Adipocyte (in vitro differentiated cells): ENCODE data around the gene SERTM1.

ENCODE experiments used
- DNase-seq: peaks from one replicate; pipeline ENCODE4 v3.0.0-alpha.2; 2015; ENCODE audit warnings: low read depth
- H3K27me3 ChIP-seq: replicated peaks from 2 replicates; pipeline ENCODE4 v1.7.0; 2013; ENCODE audit warnings: mild to moderate bottlenecking, low read length, moderate library complexity; ENCODE audit not compliant: control insufficient read depth, insufficient read depth
- H3K36me3 ChIP-seq: 2 replicates; pipeline ENCODE4 v1.7.0; 2013; ENCODE audit warnings: low read length, mild to moderate bottlenecking, moderate library complexity; ENCODE audit not compliant: control insufficient read depth, insufficient read depth, severe bottlenecking
- H3K4me1 ChIP-seq: 2 replicates; pipeline ENCODE4 v1.7.0; 2013; ENCODE audit warnings: mild to moderate bottlenecking, low read length, moderate library complexity; ENCODE audit not compliant: control insufficient read depth, insufficient read depth
- H3K4me3 ChIP-seq: 2 replicates; pipeline ENCODE4 v1.7.0; 2013; ENCODE audit warnings: mild to moderate bottlenecking, low read length, moderate library complexity
- H3K9ac ChIP-seq: 2 replicates; pipeline ENCODE4 v1.7.0; 2013; ENCODE audit warnings: mild to moderate bottlenecking, low read length, moderate library complexity
- H3K9me3 ChIP-seq: 2 replicates; pipeline ENCODE4 v1.7.0; 2013; ENCODE audit warnings: mild to moderate bottlenecking, low read length, moderate library complexity; ENCODE audit not compliant: control insufficient read depth

The SERTM1 gene

GRCh38 chr13:36712770-36713169 is 39.0 kb downstream of the SERTM1 start:
- peak; percentile 91 for DNase-seq
- Histone ChIP-seq H3K9me3 (no peaks in the 10 kb centered on the region), H3K9ac (peak overlapping the region; percentile 24), H3K4me3 (peak overlapping the region; percentile 63), H3K36me3 (no peaks in the 10 kb centered on the region), H3K4me1 (peaks cover 20% of the 10 kb centered on the region), H3K27me3 (no peaks in the 10 kb centered on the region)

- no peak overlapping the region for H3K9ac ChIP-seq
Measured at GRCh38 chr13:36713887-36714286, 40.1 kb downstream of the SERTM1 start.

GRCh38 chr13:36715841-36716240 is 42.0 kb downstream of the SERTM1 start:
- Histone ChIP-seq H3K9ac (no peak overlapping the region), H3K4me3 (no peak overlapping the region), H3K9me3 (no peaks in the 10 kb centered on the region), H3K4me1 (peaks cover 20% of the 10 kb centered on the region), H3K36me3 (no peaks in the 10 kb centered on the region), H3K27me3 (peaks cover 4% of the 10 kb centered on the region)
- DNase-seq, result no peak

More at GRCh38 chr13:36713887-36714286, 40.1 kb downstream of the SERTM1 start:
- no peaks in the 10 kb centered on the region for H3K27me3 ChIP-seq
- no peaks in the 10 kb centered on the region for H3K9me3 ChIP-seq
- H3K4me3 ChIP-seq, result no peak overlapping the region
- DNase-seq, result peak; percentile 49
- peaks cover 20% of the 10 kb centered on the region for H3K4me1 ChIP-seq
- no peaks in the 10 kb centered on the region for H3K36me3 ChIP-seq

- Histone ChIP-seq H3K9me3 (no peaks in the 10 kb centered on the region), H3K36me3 (no peaks in the 10 kb centered on the region), H3K9ac (no peak overlapping the region), H3K4me3 (no peak overlapping the region), H3K27me3 (peaks cover 4% of the 10 kb centered on the region), H3K4me1 (peaks cover 20% of the 10 kb centered on the region)
- no peak for DNase-seq
Measured at GRCh38 chr13:36717017-36717416, 43.2 kb downstream of the SERTM1 start.

GRCh38 chr13:36717966-36718545 is 44.2 kb downstream of the SERTM1 start:
- H3K4me3 ChIP-seq, result no peak overlapping the region
- DNase-seq, result no peak
- no peak overlapping the region for H3K9ac ChIP-seq
- no peaks in the 10 kb centered on the region for H3K36me3 ChIP-seq
- H3K27me3 ChIP-seq, result peaks cover 4% of the 10 kb centered on the region
- no peaks in the 10 kb centered on the region for H3K9me3 ChIP-seq
- peaks cover 14% of the 10 kb centered on the region for H3K4me1 ChIP-seq

GRCh38 chr13:36718686-36719085 is 44.9 kb downstream of the SERTM1 start:
- no peak for DNase-seq
- no peak overlapping the region for H3K9ac ChIP-seq
- peaks cover 4% of the 10 kb centered on the region for H3K27me3 ChIP-seq
- H3K36me3 ChIP-seq, result no peaks in the 10 kb centered on the region
- peaks cover 11% of the 10 kb centered on the region for H3K4me1 ChIP-seq
- H3K9me3 ChIP-seq, result no peaks in the 10 kb centered on the region
- no peak overlapping the region for H3K4me3 ChIP-seq

GRCh38 chr13:36724141-36724540 is 50.3 kb downstream of the SERTM1 start:
- peaks cover 9% of the 10 kb centered on the region for H3K27me3 ChIP-seq
- H3K9me3 ChIP-seq, result no peaks in the 10 kb centered on the region
- H3K4me3 ChIP-seq, result no peak overlapping the region
- H3K9ac ChIP-seq, result no peak overlapping the region
- H3K36me3 ChIP-seq, result no peaks in the 10 kb centered on the region
- DNase-seq, result no peak
- H3K4me1 ChIP-seq, result no peaks in the 10 kb centered on the region

GRCh38 chr13:36725936-36726335 is 52.1 kb downstream of the SERTM1 start:
- DNase-seq, result no peak
- H3K36me3 ChIP-seq, result no peaks in the 10 kb centered on the region
- H3K4me3 ChIP-seq, result no peak overlapping the region
- no peak overlapping the region for H3K9ac ChIP-seq
- peaks cover 5% of the 10 kb centered on the region for H3K27me3 ChIP-seq
- no peaks in the 10 kb centered on the region for H3K4me1 ChIP-seq
- H3K9me3 ChIP-seq, result no peaks in the 10 kb centered on the region

GRCh38 chr13:36728006-36728405 is 54.2 kb downstream of the SERTM1 start:
- no peak for DNase-seq
- H3K4me1 ChIP-seq, result no peaks in the 10 kb centered on the region
- no peaks in the 10 kb centered on the region for H3K9me3 ChIP-seq
- no peak overlapping the region for H3K4me3 ChIP-seq
- H3K9ac ChIP-seq, result no peak overlapping the region
- no peaks in the 10 kb centered on the region for H3K36me3 ChIP-seq
- H3K27me3 ChIP-seq, result peaks cover 5% of the 10 kb centered on the region

- peaks cover 8% of the 10 kb centered on the region for H3K4me1 ChIP-seq
- peak; percentile 87 for DNase-seq
- no peaks in the 10 kb centered on the region for H3K9me3 ChIP-seq
- no peaks in the 10 kb centered on the region for H3K36me3 ChIP-seq
- no peaks in the 10 kb centered on the region for H3K27me3 ChIP-seq
- H3K4me3 ChIP-seq, result no peak overlapping the region
- H3K9ac ChIP-seq, result no peak overlapping the region
Measured at GRCh38 chr13:36736119-36736726, 62.4 kb downstream of the SERTM1 start.

GRCh38 chr13:36737524-36738083 is 63.8 kb downstream of the SERTM1 start:
- Histone ChIP-seq H3K4me3 (no peak overlapping the region), H3K36me3 (no peaks in the 10 kb centered on the region), H3K9me3 (no peaks in the 10 kb centered on the region), H3K4me1 (peaks cover 8% of the 10 kb centered on the region), H3K9ac (no peak overlapping the region), H3K27me3 (no peaks in the 10 kb centered on the region)
- DNase-seq, result no peak
